A549 (cell line): ENCODE data around the gene IFNAR2. TPM values are rescaled to one million over a fixed set of nuclear protein-coding genes. Genes with fewer than 3 reads are reported as not detected.

Experiments
- ATAC-seq, 2 experiments: fragments of 200-7000 bp in 1 of 2; fragments of >200 bp in 1 of 2; cut with Nextera tagmentation in 1 of 2; cut with Tn5 transposase in 1 of 2; 3 replicates each; pipeline versions ENCODE4 v1.8.0 to v1.9.1; 2018 to 2020; ENCODE audit warnings: mild to moderate bottlenecking in 1 of 2, moderate library complexity in 1 of 2
- CTCF ChIA-PET: fragments of 300-600 bp; sonication (Branson Sonifier 250); formaldehyde crosslinking; extraction: SDS; loops from one replicate; lab custom pipeline; 2021; ENCODE audit warnings: antibody characterized with exemption, inconsistent platforms; lab: Yijun Ruan, JAX
- POLR2A ChIA-PET: fragments of 350-600 bp; formaldehyde crosslinking; extraction: SDS; loops from one replicate; lab custom pipeline; 2021; ENCODE audit warnings: antibody characterized with exemption, inconsistent platforms; lab: Yijun Ruan, JAX
- DNase-seq, 2 experiments: peaks; one replicate each; pipeline versions ENCODE4 v3.0.0 to v3.0.0-alpha.2; 2011 to 2016; ENCODE audit warnings: low read depth in 1 of 2, low spot score in 1 of 2
- FAIRE-seq: peaks from 2 replicates; lab custom pipeline; 2011; peaks lifted over from hg19 to GRCh38; lab: Jason Lieb, UNC
- H3K27ac ChIP-seq, 2 experiments: fragments of >200 bp; sonication (Bioruptor Twin); formaldehyde crosslinking; 3 replicates each; pipeline ENCODE4 v1.5.1; 2016 to 2017
- H3K4me1 ChIP-seq: fragments of >200 bp; sonication (Bioruptor Twin); formaldehyde crosslinking; 3 replicates; pipeline ENCODE4 v1.6.1; 2016
- H3K4me2 ChIP-seq: fragments of >200 bp; sonication (Bioruptor Twin); formaldehyde crosslinking; 3 replicates; pipeline ENCODE4 v1.6.1; 2016
- H3K4me3 ChIP-seq: fragments of >200 bp; sonication (Bioruptor Twin); formaldehyde crosslinking; 3 replicates; pipeline ENCODE4 v1.5.1; 2016
- H3K9me3 ChIP-seq: fragments of >200 bp; sonication (Bioruptor Twin); formaldehyde crosslinking; 3 replicates; pipeline ENCODE4 v1.6.1; 2016
- BHLHE40 ChIP-seq: IDR thresholded peaks from 2 replicates; pipeline ENCODE4 v1.6.1; 2012; ENCODE audit warnings: low read depth, low read length, inconsistent platforms
- CBX8 ChIP-seq: fragments of 200-600 bp; sonication (generic); IDR thresholded peaks from 2 replicates; pipeline ENCODE4 v1.6.1; 2016
- CHD2 ChIP-seq: fragments of 150-350 bp; IDR thresholded peaks from 2 replicates; pipeline ENCODE4 v1.6.1; 2014; ENCODE audit warnings: low read length; ENCODE audit not compliant: partially characterized antibody
- EHF ChIP-seq: fragments of 250-450 bp; sonication (Bioruptor Pico); IDR thresholded peaks from 2 replicates; pipeline ENCODE4 v1.5.0; 2020; ENCODE audit warnings: mild to moderate bottlenecking
- EP300 ChIP-seq, 2 experiments: fragments of >200 bp; sonication (Bioruptor Twin); formaldehyde crosslinking; IDR thresholded peaks; 2 replicates in 1 of 2; 3 replicates in 1 of 2; pipeline ENCODE4 v1.6.1; 2016 to 2017
- FOSB ChIP-seq: fragments of 250-450 bp; sonication (Bioruptor Pico); IDR thresholded peaks from 2 replicates; pipeline ENCODE4 v1.5.0; 2020; ENCODE audit warnings: mild to moderate bottlenecking, moderate library complexity
- FOSL2 ChIP-seq, 2 experiments: fragments of 450-650 bp in 1 of 2; fragments of >200 bp in 1 of 2; sonication (Bioruptor Twin) in 1 of 2; formaldehyde crosslinking; IDR thresholded peaks; 2 replicates each; pipeline versions ENCODE4 v1.5.0 to v1.6.1; 2016 to 2020; ENCODE audit warnings: mild to moderate bottlenecking in 1 of 2, moderate library complexity in 1 of 2
- HOXB5 ChIP-seq: fragments of 250-450 bp; sonication (Bioruptor Pico); IDR thresholded peaks from 2 replicates; pipeline ENCODE4 v1.5.0; 2020; ENCODE audit warnings: mild to moderate bottlenecking, moderate library complexity
- KDM1A ChIP-seq: fragments of 200-600 bp; sonication (generic); IDR thresholded peaks from 2 replicates; pipeline ENCODE4 v1.6.1; 2016; ENCODE audit warnings: low read depth, mild to moderate bottlenecking
- PHF8 ChIP-seq: fragments of 200-600 bp; sonication (generic); IDR thresholded peaks from 2 replicates; pipeline ENCODE4 v1.6.1; 2016; ENCODE audit warnings: low read depth, mild to moderate bottlenecking, antibody characterized with exemption, moderate library complexity, borderline replicate concordance
- RAD21 ChIP-seq, 2 experiments: fragments of >200 bp in 1 of 2; sonication (Bioruptor Twin) in 1 of 2; formaldehyde crosslinking in 1 of 2; IDR thresholded peaks in 1 of 2; conservative IDR thresholded peaks in 1 of 2; 2 replicates in 1 of 2; 3 replicates in 1 of 2; pipeline ENCODE4 v1.6.1; 2012 to 2018; ENCODE audit warnings: inconsistent platforms in 1 of 2
- TFCP2L1 ChIP-seq: fragments of 250-450 bp; sonication (Bioruptor Pico); IDR thresholded peaks from 2 replicates; pipeline ENCODE4 v1.5.0; 2021; ENCODE audit warnings: mild to moderate bottlenecking
- WGBS: methylation state at CpG from one replicate; pipeline ENCODE4 v1.1.6; 2017; ENCODE audit errors: missing lambda C conversion rate; 5-methylcytosine and 5-hydroxymethylcytosine counted together
- polyA plus RNA-seq, 4 experiments: library from polyadenylated mRNA; depleted of rRNA in 3 of 4; stranded (reverse); fragments of >200 nt; fragmentation: RNase III in 1 of 4; extraction: RNeasy Plus Mini Kit Qiagen cat#74134 plus additional on column Dnase treatment in 1 of 4; gene quantifications; 2 replicates in 3 of 4; 3 replicates in 1 of 4; pipeline ENCODE4 v1.2.3, GENCODE V29; 2011 to 2017
- TF ChIP-seq, protein P1 (sequence below): fragments of 250-450 bp; sonication (Bioruptor Pico); IDR thresholded peaks from 2 replicates; pipeline ENCODE4 v1.5.0; 2021; ENCODE audit warnings: mild to moderate bottlenecking, moderate library complexity, borderline replicate concordance
- TF ChIP-seq, protein P2 (sequence below): fragments of 200-600 bp; sonication (generic); IDR thresholded peaks from 2 replicates; pipeline ENCODE4 v1.6.1; 2016; ENCODE audit warnings: antibody characterized with exemption, mild to moderate bottlenecking, moderate library complexity
- TF ChIP-seq, protein P3 (sequence below): fragments of >200 bp; sonication (Bioruptor Twin); formaldehyde crosslinking; IDR thresholded peaks from 2 replicates; pipeline ENCODE4 v1.6.1; 2016
- TF ChIP-seq, protein P4 (sequence below): fragments of >200 bp; sonication (Bioruptor Twin); formaldehyde crosslinking; IDR thresholded peaks from 3 replicates; pipeline ENCODE4 v1.5.1; 2016

IFNAR2 gene
- polyA plus RNA-seq, 2 of the 4 experiments (the other 2 are of a cell fraction), result 10.1 to 40.5 TPM

DNA sequence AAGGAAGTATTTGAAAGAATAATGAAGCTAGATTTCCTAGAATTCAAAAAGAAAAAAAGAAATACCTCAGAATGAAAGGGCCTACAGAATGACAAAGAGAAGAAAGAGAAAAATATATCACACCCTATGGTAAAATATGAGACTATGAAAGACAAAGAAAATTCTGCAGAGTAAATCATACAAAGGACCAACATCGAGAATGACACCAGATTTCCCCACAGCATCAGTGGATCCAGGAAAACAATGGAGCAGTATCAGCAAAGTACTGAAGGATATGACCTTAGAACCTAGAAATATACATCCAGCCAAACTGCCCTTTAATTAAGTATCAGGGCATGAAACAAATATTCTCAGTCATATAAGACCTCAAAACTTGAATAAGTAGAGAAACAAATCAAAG lies 21.2 kb upstream of the IFNAR2 start:
- no peak for ATAC-seq
- Histone ChIP-seq H3K4me2 (no peak overlapping the region), H3K27ac (no peak overlapping the region), H3K4me1 (peaks cover 11% of the 10 kb centered on the region), H3K4me3 (no peak overlapping the region), H3K9me3 (peaks cover 18% of the 10 kb centered on the region; the same call in 2 of the 3 replicates)
- 86% methylated on average over 1 of the region's 1 CpG for WGBS
- ChIA-PET CTCF (interaction anchor here (1.0 kb wide), 1 partner anchor 9 kb away, joined by 4 read pairs; no protein-coding TSS in a partner anchor), POLR2A (no interaction called here)
- DNase-seq, result peak in 1 of 2 experiments; percentile 47
- no peak for FAIRE-seq
- no peak for TF ChIP-seq CBX8
- TF ChIP-seq EP300 (IDR thresholded peaks at IDR 0.05), result no peak
- TF ChIP-seq, protein P1, sequence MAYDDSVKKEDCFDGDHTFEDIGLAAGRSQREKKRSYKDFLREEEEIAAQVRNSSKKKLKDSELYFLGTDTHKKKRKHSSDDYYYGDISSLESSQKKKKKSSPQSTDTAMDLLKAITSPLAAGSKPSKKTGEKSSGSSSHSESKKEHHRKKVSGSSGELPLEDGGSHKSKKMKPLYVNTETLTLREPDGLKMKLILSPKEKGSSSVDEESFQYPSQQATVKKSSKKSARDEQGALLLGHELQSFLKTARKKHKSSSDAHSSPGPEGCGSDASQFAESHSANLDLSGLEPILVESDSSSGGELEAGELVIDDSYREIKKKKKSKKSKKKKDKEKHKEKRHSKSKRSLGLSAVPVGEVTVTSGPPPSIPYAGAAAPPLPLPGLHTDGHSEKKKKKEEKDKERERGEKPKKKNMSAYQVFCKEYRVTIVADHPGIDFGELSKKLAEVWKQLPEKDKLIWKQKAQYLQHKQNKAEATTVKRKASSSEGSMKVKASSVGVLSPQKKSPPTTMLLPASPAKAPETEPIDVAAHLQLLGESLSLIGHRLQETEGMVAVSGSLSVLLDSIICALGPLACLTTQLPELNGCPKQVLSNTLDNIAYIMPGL (CRISPR knock-in tag), result no peak
- TF ChIP-seq, protein P2, sequence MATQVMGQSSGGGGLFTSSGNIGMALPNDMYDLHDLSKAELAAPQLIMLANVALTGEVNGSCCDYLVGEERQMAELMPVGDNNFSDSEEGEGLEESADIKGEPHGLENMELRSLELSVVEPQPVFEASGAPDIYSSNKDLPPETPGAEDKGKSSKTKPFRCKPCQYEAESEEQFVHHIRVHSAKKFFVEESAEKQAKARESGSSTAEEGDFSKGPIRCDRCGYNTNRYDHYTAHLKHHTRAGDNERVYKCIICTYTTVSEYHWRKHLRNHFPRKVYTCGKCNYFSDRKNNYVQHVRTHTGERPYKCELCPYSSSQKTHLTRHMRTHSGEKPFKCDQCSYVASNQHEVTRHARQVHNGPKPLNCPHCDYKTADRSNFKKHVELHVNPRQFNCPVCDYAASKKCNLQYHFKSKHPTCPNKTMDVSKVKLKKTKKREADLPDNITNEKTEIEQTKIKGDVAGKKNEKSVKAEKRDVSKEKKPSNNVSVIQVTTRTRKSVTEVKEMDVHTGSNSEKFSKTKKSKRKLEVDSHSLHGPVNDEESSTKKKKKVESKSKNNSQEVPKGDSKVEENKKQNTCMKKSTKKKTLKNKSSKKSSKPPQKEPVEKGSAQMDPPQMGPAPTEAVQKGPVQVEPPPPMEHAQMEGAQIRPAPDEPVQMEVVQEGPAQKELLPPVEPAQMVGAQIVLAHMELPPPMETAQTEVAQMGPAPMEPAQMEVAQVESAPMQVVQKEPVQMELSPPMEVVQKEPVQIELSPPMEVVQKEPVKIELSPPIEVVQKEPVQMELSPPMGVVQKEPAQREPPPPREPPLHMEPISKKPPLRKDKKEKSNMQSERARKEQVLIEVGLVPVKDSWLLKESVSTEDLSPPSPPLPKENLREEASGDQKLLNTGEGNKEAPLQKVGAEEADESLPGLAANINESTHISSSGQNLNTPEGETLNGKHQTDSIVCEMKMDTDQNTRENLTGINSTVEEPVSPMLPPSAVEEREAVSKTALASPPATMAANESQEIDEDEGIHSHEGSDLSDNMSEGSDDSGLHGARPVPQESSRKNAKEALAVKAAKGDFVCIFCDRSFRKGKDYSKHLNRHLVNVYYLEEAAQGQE, result no peak
- no peak for TF ChIP-seq HOXB5 (CRISPR knock-in tag)
- TF ChIP-seq RAD21 (conservative IDR thresholded peaks at IDR 0.05 in 1 of 2, IDR thresholded peaks at IDR 0.05 in 1 of 2), result no peak
- no peak for TF ChIP-seq FOSL2 (IDR thresholded peaks at IDR 0.05)
- no peak for TF ChIP-seq FOSL2 (CRISPR knock-in tag; IDR thresholded peaks at IDR 0.05)
- TF ChIP-seq, protein P3, sequence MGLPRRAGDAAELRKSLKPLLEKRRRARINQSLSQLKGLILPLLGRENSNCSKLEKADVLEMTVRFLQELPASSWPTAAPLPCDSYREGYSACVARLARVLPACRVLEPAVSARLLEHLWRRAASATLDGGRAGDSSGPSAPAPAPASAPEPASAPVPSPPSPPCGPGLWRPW, result no peak
- no peak for TF ChIP-seq TFCP2L1 (CRISPR knock-in tag)
- TF ChIP-seq PHF8, result no peak
- TF ChIP-seq FOSB (CRISPR knock-in tag), result no peak
- TF ChIP-seq, protein P4, sequence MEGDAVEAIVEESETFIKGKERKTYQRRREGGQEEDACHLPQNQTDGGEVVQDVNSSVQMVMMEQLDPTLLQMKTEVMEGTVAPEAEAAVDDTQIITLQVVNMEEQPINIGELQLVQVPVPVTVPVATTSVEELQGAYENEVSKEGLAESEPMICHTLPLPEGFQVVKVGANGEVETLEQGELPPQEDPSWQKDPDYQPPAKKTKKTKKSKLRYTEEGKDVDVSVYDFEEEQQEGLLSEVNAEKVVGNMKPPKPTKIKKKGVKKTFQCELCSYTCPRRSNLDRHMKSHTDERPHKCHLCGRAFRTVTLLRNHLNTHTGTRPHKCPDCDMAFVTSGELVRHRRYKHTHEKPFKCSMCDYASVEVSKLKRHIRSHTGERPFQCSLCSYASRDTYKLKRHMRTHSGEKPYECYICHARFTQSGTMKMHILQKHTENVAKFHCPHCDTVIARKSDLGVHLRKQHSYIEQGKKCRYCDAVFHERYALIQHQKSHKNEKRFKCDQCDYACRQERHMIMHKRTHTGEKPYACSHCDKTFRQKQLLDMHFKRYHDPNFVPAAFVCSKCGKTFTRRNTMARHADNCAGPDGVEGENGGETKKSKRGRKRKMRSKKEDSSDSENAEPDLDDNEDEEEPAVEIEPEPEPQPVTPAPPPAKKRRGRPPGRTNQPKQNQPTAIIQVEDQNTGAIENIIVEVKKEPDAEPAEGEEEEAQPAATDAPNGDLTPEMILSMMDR, result no peak
- no peak for TF ChIP-seq KDM1A
- no peak for TF ChIP-seq EHF (CRISPR knock-in tag)
- TF ChIP-seq CHD2, result no peak

DNA sequence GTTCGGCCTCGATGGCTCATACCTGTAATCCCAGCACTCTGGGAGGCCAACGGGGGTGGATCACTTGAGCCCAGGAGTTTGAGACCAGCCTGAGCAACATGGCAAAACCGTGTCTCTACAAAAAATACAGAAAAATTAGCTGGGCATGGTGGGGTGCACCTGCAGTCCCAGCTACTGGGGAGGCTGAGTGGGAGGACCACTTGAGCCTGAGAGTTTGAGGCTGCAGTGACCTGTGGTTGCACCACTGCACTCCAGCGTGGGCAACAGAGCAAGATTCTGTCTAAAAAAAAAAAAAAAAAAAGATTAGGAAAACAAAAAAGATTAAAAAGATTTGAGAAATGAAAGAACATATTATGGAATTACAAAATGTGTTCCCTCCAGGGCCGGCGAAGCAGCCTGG lies 18.4 kb upstream of the IFNAR2 start:
- no peak for DNase-seq
- Histone ChIP-seq H3K4me2 (no peak overlapping the region), H3K9me3 (peaks cover 18% of the 10 kb centered on the region; the same call in 2 of the 3 replicates), H3K4me3 (no peak overlapping the region), H3K4me1 (no peaks in the 10 kb centered on the region), H3K27ac (no peak overlapping the region)
- no peak for FAIRE-seq
- CTCF ChIA-PET, result no interaction called here
- 71% methylated on average over 7 of the region's 7 CpGs for WGBS
- TF ChIP-seq BHLHE40, result no peak
- POLR2A ChIA-PET, result no interaction called here
- ATAC-seq, result no peak
